ENCODE data around the gene RASGRP2. TPM values are rescaled to one million over a fixed set of nuclear protein-coding genes. Genes with fewer than 3 reads are reported as not detected.

Gene RASGRP2
- total RNA-seq, 1 donor from 2014 or later = 19.5 TPM

- no peak overlapping the region for H3K27ac Mint-ChIP-seq
- intact Hi-C loops (cut with micrococcal nuclease) = no loop called here
Observed at GRCh38 chr11:64685536-64685935, 58.4 kb downstream of the RASGRP2 start.

GRCh38 chr11:64684357-64684756 is 59.6 kb downstream of the RASGRP2 start:
- Mint-ChIP-seq H3K27ac (no peak overlapping the region), H3K4me3 (no peak overlapping the region), H3K36me3 (ENCODE audit: low read depth) (no peaks in the 10 kb centered on the region), H3K9me3 (no peaks in the 10 kb centered on the region), H3K4me1 (ENCODE audit: low read depth) (peaks cover 12% of the 10 kb centered on the region), H3K27me3 (ENCODE audit: insufficient read depth) (peaks cover 11% of the 10 kb centered on the region)
- no peak for DNase-seq (ENCODE audit: low spot score)
- intact Hi-C loops (cut with micrococcal nuclease) = no loop called here

More at GRCh38 chr11:64685536-64685935, 58.4 kb downstream of the RASGRP2 start:
- Mint-ChIP-seq H3K9me3 (no peaks in the 10 kb centered on the region), H3K4me3 (no peak overlapping the region), H3K36me3 (ENCODE audit: low read depth) (no peaks in the 10 kb centered on the region), H3K27me3 (ENCODE audit: insufficient read depth) (peaks cover 6% of the 10 kb centered on the region), H3K4me1 (ENCODE audit: low read depth) (peaks cover 12% of the 10 kb centered on the region)
- no peak for DNase-seq (ENCODE audit: low spot score)

GRCh38 chr11:64681171-64681570 is 62.8 kb downstream of the RASGRP2 start:
- Mint-ChIP-seq H3K27me3 (ENCODE audit: insufficient read depth) (peaks cover 28% of the 10 kb centered on the region), H3K27ac (no peak overlapping the region), H3K4me3 (no peak overlapping the region), H3K9me3 (no peaks in the 10 kb centered on the region), H3K36me3 (ENCODE audit: low read depth) (no peaks in the 10 kb centered on the region), H3K4me1 (ENCODE audit: low read depth) (no peaks in the 10 kb centered on the region)
- no peak for DNase-seq (ENCODE audit: low spot score)
- intact Hi-C loops (cut with micrococcal nuclease) = no loop called here

- Mint-ChIP-seq H3K4me3 (no peak overlapping the region), H3K4me1 (ENCODE audit: low read depth) (no peaks in the 10 kb centered on the region), H3K36me3 (ENCODE audit: low read depth) (no peaks in the 10 kb centered on the region), H3K27ac (no peak overlapping the region), H3K27me3 (ENCODE audit: insufficient read depth) (peaks cover 32% of the 10 kb centered on the region), H3K9me3 (no peaks in the 10 kb centered on the region)
- DNase-seq (ENCODE audit: low spot score) = no peak
- intact Hi-C loops (cut with micrococcal nuclease) = no loop called here
Observed at GRCh38 chr11:64679846-64680245, 64.1 kb downstream of the RASGRP2 start.

GRCh38 chr11:64677441-64678023 is 66.4 kb downstream of the RASGRP2 start:
- H3K36me3 Mint-ChIP-seq (ENCODE audit: low read depth) = no peaks in the 10 kb centered on the region
- H3K27ac Mint-ChIP-seq = no peak overlapping the region
- no peaks in the 10 kb centered on the region for H3K4me1 Mint-ChIP-seq (ENCODE audit: low read depth)
- H3K27me3 Mint-ChIP-seq (ENCODE audit: insufficient read depth) = peaks cover 48% of the 10 kb centered on the region
- no peak for DNase-seq (ENCODE audit: low spot score)
- intact Hi-C loops (cut with micrococcal nuclease) = no loop called here
- H3K4me3 Mint-ChIP-seq = no peak overlapping the region
- H3K9me3 Mint-ChIP-seq = no peaks in the 10 kb centered on the region

Other genes starting within 250 kb of the RASGRP2 start
- gene SLC22A11, start 188.2 kb downstream of the RASGRP2 start, total RNA-seq = not detected in 2 replicates
- gene SLC22A12, start 152.9 kb downstream of the RASGRP2 start, total RNA-seq = not detected in 2 replicates
- gene NRXN2, start 20.9 kb downstream of the RASGRP2 start, total RNA-seq = 0.17 and 0.23 TPM in 2 replicates
- 2.7 and 4.8 TPM in 2 replicates for gene PYGM, start 15.8 kb upstream of the RASGRP2 start, total RNA-seq
- gene SF1, start 34.4 kb upstream of the RASGRP2 start, total RNA-seq = 518 and 538 TPM in 2 replicates
- gene MAP4K2, start 59.1 kb upstream of the RASGRP2 start, total RNA-seq = 70.2 and 70.7 TPM in 2 replicates
- gene MEN1, start 66.4 kb upstream of the RASGRP2 start, total RNA-seq = 39.6 and 43.8 TPM in 2 replicates
- 0.29 and 0.44 TPM in 2 replicates for gene CDC42BPG, start 100.5 kb upstream of the RASGRP2 start, total RNA-seq
- 88.0 and 96.9 TPM in 2 replicates for gene EHD1, start 134.5 kb upstream of the RASGRP2 start, total RNA-seq
- 24.6 and 24.9 TPM in 2 replicates for gene ATG2A, start 173.1 kb upstream of the RASGRP2 start, total RNA-seq
- gene PPP2R5B, start 180.5 kb upstream of the RASGRP2 start, total RNA-seq = 7.3 and 14.0 TPM in 2 replicates
- gene GPHA2, start 191.8 kb upstream of the RASGRP2 start, total RNA-seq = not detected in 2 replicates
- gene MAJIN, start 228.0 kb upstream of the RASGRP2 start, total RNA-seq = not detected in 2 replicates

Data from activated T-helper 1 cell treated with anti-CD3 and anti-CD28 coated beads, Interleukin-12 subunit alpha, Interleukin-12 subunit beta, Interleukin-2, Interleukin-4 antibody, amounts not matched to agents 30 ng/mL and 10 ng/mL and 1 ng/mL, durations not matched to agents 14 hours and 24 hours and 36 hours (primary cell).